ENCODE data around the gene SFT2D3. TPM values are rescaled to one million over a fixed set of nuclear protein-coding genes. Genes with fewer than 3 reads are reported as not detected.

SFT2D3 gene
- total RNA-seq, 2 experiments from 2014 or later = 3.5 TPM

GRCh38 chr2:127663566-127664064, 37.7 kb upstream of the SFT2D3 start:
- POLR2A ChIA-PET = no interaction called here
- CTCF ChIA-PET = interaction anchor here (0.6 kb wide), 1 partner anchor 14 kb away, joined by 4 read pairs; no protein-coding TSS in a partner anchor

GRCh38 chr2:127664065-127664894, 37.0 kb upstream of the SFT2D3 start:
- CTCF ChIA-PET = interaction anchor here (0.6 kb wide), 1 partner anchor 14 kb away, joined by 4 read pairs; no protein-coding TSS in a partner anchor
- POLR2A ChIA-PET = no interaction called here

GRCh38 chr2:127664895-127665225, 36.4 kb upstream of the SFT2D3 start:
- ChIA-PET CTCF (no interaction called here), POLR2A (no interaction called here)

- CTCF ChIA-PET = no interaction called here
Observed at GRCh38 chr2:127665267-127665893, 35.9 kb upstream of the SFT2D3 start.

GRCh38 chr2:127669056-127669455, 32.2 kb upstream of the SFT2D3 start:
- ChIA-PET CTCF (no interaction called here), POLR2A (no interaction called here)

More at GRCh38 chr2:127665267-127665893, 35.9 kb upstream of the SFT2D3 start:
- POLR2A ChIA-PET = no interaction called here

GRCh38 chr2:127670055-127670956, 31.0 kb upstream of the SFT2D3 start:
- ChIA-PET POLR2A (no interaction called here), CTCF (no interaction called here)

GRCh38 chr2:127670957-127671290, 30.4 kb upstream of the SFT2D3 start:
- CTCF ChIA-PET = no interaction called here
- POLR2A ChIA-PET = no interaction called here

- ChIA-PET CTCF (no interaction called here), POLR2A (no interaction called here)
Observed at GRCh38 chr2:127671557-127672302, 29.6 kb upstream of the SFT2D3 start.

GRCh38 chr2:127672341-127673224, 28.7 kb upstream of the SFT2D3 start:
- POLR2A ChIA-PET = no interaction called here
- CTCF ChIA-PET = no interaction called here

GRCh38 chr2:127673291-127674069, 27.8 kb upstream of the SFT2D3 start:
- CTCF ChIA-PET = no interaction called here
- POLR2A ChIA-PET = no interaction called here

GRCh38 chr2:127674241-127675209, 26.8 kb upstream of the SFT2D3 start:
- POLR2A ChIA-PET = no interaction called here
- CTCF ChIA-PET = interaction anchor here (1.0 kb wide), 1 partner anchor 20 kb away, joined by 3 read pairs; no protein-coding TSS in a partner anchor

GRCh38 chr2:127675331-127676261, 25.7 kb upstream of the SFT2D3 start, which contains the start of gene LIMS2:
LIMS2 (minus strand) TSS chr2:127675530; CDS start chr2:127675024, 506 bp downstream.
- CTCF ChIA-PET = interaction anchor here (1.0 to 1.4 kb wide), 3 partner anchors 19 to 84 kb away, joined by 3 to 6 read pairs (median 4); no protein-coding TSS in a partner anchor
- POLR2A ChIA-PET = interaction anchor here (1.3 kb wide), 1 partner anchor 34 kb away, joined by 5 read pairs; no protein-coding TSS in a partner anchor

GRCh38 chr2:127676906-127677305, 24.4 kb upstream of the SFT2D3 start:
- CTCF ChIA-PET = no interaction called here
- POLR2A ChIA-PET = no interaction called here

- POLR2A ChIA-PET = no interaction called here
- CTCF ChIA-PET = no interaction called here
Observed at GRCh38 chr2:127678531-127678930, 22.8 kb upstream of the SFT2D3 start.

- CTCF ChIA-PET = no interaction called here
- POLR2A ChIA-PET = no interaction called here
Observed at GRCh38 chr2:127678991-127679390, 22.3 kb upstream of the SFT2D3 start.
